DLD1 (cell line): ENCODE data around the gene HDAC9.

Source experiments
- in situ Hi-C: cut with HindIII; loops from 2 replicates; pipeline ENCODE4 v1.10.0; 2017; ENCODE audit warnings: low sequenced_read_pairs

The HDAC9 gene

GRCh38 chr7:18552943-18553604 is 57.5 kb downstream of the HDAC9 start:
- in situ Hi-C loops = loop anchor here (25.0 kb wide), 1 partner anchor 191 kb away; no protein-coding TSS in a partner anchor

GRCh38 chr7:18553605-18554003 is 58.1 kb downstream of the HDAC9 start:
- in situ Hi-C loops = loop anchor here (25.0 kb wide), 1 partner anchor 191 kb away; no protein-coding TSS in a partner anchor

GRCh38 chr7:18555120-18555519 is 59.6 kb downstream of the HDAC9 start:
- in situ Hi-C loops = loop anchor here (25.0 kb wide), 1 partner anchor 193 kb away; no protein-coding TSS in a partner anchor

- in situ Hi-C loops = loop anchor here (25.0 kb wide), 1 partner anchor 194 kb away; no protein-coding TSS in a partner anchor
These were observed 60.4 kb downstream of the HDAC9 start for GRCh38 chr7:18555968-18556367.

GRCh38 chr7:18558503-18558902 is 63.0 kb downstream of the HDAC9 start:
- in situ Hi-C loops = loop anchor here (25.0 kb wide), 1 partner anchor 196 kb away; no protein-coding TSS in a partner anchor

GRCh38 chr7:18558910-18559309 is 63.4 kb downstream of the HDAC9 start:
- in situ Hi-C loops = loop anchor here (25.0 kb wide), 1 partner anchor 197 kb away; no protein-coding TSS in a partner anchor

- in situ Hi-C loops = loop anchor here (25.0 kb wide), 1 partner anchor 197 kb away; no protein-coding TSS in a partner anchor
These were observed 64.2 kb downstream of the HDAC9 start for GRCh38 chr7:18559756-18560155.

GRCh38 chr7:18564779-18565178 is 69.2 kb downstream of the HDAC9 start:
- in situ Hi-C loops = loop anchor here (25.0 kb wide), 1 partner anchor 202 kb away; no protein-coding TSS in a partner anchor

GRCh38 chr7:18565337-18565736 is 69.8 kb downstream of the HDAC9 start:
- in situ Hi-C loops = loop anchor here (25.0 kb wide), 1 partner anchor 203 kb away; no protein-coding TSS in a partner anchor

- in situ Hi-C loops = loop anchor here (25.0 kb wide), 1 partner anchor 204 kb away; no protein-coding TSS in a partner anchor
These were observed 70.7 kb downstream of the HDAC9 start for GRCh38 chr7:18566205-18566604.

GRCh38 chr7:18566829-18567228 is 71.3 kb downstream of the HDAC9 start:
- in situ Hi-C loops = loop anchor here (25.0 kb wide), 1 partner anchor 205 kb away; no protein-coding TSS in a partner anchor

- in situ Hi-C loops = loop anchor here (25.0 kb wide), 1 partner anchor 208 kb away; no protein-coding TSS in a partner anchor
These were observed 74.9 kb downstream of the HDAC9 start for GRCh38 chr7:18570441-18570840.

GRCh38 chr7:18570890-18571478 is 75.4 kb downstream of the HDAC9 start:
- in situ Hi-C loops = loop anchor here (25.0 kb wide), 1 partner anchor 209 kb away; no protein-coding TSS in a partner anchor

- in situ Hi-C loops = loop anchor here (25.0 kb wide), 1 partner anchor 210 kb away; no protein-coding TSS in a partner anchor
These were observed 76.6 kb downstream of the HDAC9 start for GRCh38 chr7:18572154-18572553.

GRCh38 chr7:18572885-18573284 is 77.3 kb downstream of the HDAC9 start:
- in situ Hi-C loops = loop anchor here (25.0 kb wide), 1 partner anchor 211 kb away; no protein-coding TSS in a partner anchor

GRCh38 chr7:18573410-18574234 is 78.1 kb downstream of the HDAC9 start:
- in situ Hi-C loops = loop anchor here (25.0 kb wide), 1 partner anchor 211 kb away; no protein-coding TSS in a partner anchor

GRCh38 chr7:18574235-18574540 is 78.6 kb downstream of the HDAC9 start:
- in situ Hi-C loops = loop anchor here (25.0 kb wide), 1 partner anchor 212 kb away; no protein-coding TSS in a partner anchor

GRCh38 chr7:18574676-18575075 is 79.1 kb downstream of the HDAC9 start:
- in situ Hi-C loops = loop anchor here (25.0 kb wide), 1 partner anchor 212 kb away; no protein-coding TSS in a partner anchor

GRCh38 chr7:18575622-18576572 is 80.3 kb downstream of the HDAC9 start:
- in situ Hi-C loops = no loop called here
